GM12875 (cell line): ENCODE data around the gene MPV17L.
"Not testable (repeated sequence)": the region's sequence is repeated elsewhere in the genome, so short reads cannot be mapped to it uniquely, and the experiment has no call there.

Experiments used
- H3K4me3 ChIP-seq: one replicate; pipeline ENCODE4 v1.5.1; 2011; ENCODE audit warnings: low read depth, low read length, control low read depth
- TF ChIP-seq, protein P1 (sequence below): IDR thresholded peaks from 2 replicates; pipeline ENCODE4 v1.5.1; 2011; ENCODE audit warnings: low read depth, mild to moderate bottlenecking, control low read depth, inconsistent platforms, low read length, moderate library complexity, borderline replicate concordance; ENCODE audit not compliant: insufficient read depth

Gene MPV17L

DNA sequence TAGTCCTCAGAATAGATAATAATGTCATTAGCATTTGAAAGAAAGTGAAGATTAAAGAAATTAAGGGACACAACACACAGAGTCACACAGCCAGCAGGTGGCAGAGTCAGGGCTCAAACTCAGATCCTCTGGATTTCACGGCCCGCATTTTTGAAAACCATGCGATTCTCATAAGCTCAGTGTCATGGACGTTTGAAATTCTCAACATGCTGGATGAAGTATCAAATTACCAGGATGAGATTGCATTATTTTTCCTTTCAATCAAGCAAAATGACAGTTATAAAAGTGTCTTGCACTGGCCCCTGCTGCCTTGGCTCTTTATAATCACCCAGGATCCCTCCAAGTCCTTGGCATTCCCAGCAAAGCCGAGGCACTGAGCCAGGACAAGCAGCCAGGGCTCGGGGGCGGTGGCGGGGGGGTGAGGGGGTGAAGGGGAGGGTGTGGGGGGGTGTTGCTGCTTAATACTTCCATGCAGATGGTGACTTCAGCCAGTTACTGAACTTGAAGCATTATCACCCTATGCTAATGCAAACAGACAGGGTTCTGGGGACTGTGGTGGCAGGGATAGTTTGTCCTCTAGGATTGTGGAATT lies 32.2 kb downstream of the MPV17L start:
- TF ChIP-seq, protein P1, sequence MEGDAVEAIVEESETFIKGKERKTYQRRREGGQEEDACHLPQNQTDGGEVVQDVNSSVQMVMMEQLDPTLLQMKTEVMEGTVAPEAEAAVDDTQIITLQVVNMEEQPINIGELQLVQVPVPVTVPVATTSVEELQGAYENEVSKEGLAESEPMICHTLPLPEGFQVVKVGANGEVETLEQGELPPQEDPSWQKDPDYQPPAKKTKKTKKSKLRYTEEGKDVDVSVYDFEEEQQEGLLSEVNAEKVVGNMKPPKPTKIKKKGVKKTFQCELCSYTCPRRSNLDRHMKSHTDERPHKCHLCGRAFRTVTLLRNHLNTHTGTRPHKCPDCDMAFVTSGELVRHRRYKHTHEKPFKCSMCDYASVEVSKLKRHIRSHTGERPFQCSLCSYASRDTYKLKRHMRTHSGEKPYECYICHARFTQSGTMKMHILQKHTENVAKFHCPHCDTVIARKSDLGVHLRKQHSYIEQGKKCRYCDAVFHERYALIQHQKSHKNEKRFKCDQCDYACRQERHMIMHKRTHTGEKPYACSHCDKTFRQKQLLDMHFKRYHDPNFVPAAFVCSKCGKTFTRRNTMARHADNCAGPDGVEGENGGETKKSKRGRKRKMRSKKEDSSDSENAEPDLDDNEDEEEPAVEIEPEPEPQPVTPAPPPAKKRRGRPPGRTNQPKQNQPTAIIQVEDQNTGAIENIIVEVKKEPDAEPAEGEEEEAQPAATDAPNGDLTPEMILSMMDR = peak; percentile 40; the same call in 1 of the 2 replicates
- no peak overlapping the region for H3K4me3 ChIP-seq

DNA sequence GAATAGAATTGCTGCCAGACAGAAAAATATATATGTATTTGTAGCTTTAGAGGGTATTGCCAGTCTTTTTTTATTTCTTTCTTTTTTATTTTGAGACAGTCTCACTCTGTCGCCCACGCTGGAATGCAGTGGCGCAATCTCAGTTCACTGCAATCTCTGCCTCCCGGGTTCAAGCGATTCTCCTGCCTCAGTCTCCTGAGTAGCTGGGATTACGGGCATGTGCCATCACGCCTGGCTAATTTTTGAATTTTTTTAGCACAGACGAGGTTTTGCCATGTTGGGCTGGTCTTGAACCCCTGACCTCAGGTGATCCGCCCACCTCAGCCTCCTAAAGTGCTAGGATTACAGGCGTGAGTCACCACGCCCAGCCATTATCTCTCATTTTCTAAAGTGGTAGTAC lies 35.3 kb downstream of the MPV17L start:
- H3K4me3 ChIP-seq = not testable (repeated sequence)

DNA sequence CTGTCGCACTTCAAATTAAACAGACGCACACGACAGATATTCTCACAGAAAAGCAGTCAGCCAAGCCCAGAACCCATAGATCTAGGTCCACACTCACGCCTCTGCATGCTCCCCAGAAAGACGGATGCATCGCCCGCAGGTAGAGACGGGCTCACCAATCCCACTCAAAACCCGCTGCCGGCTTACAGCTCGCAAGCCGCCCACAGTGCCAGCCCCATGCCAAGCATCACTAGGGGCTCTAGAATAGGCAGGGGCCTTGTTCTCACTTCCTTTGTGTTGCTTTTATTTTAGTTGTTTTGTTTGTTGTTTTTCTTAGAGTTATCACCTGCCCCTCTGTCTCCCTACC lies 38.5 kb downstream of the MPV17L start:
- no peak overlapping the region for H3K4me3 ChIP-seq

DNA sequence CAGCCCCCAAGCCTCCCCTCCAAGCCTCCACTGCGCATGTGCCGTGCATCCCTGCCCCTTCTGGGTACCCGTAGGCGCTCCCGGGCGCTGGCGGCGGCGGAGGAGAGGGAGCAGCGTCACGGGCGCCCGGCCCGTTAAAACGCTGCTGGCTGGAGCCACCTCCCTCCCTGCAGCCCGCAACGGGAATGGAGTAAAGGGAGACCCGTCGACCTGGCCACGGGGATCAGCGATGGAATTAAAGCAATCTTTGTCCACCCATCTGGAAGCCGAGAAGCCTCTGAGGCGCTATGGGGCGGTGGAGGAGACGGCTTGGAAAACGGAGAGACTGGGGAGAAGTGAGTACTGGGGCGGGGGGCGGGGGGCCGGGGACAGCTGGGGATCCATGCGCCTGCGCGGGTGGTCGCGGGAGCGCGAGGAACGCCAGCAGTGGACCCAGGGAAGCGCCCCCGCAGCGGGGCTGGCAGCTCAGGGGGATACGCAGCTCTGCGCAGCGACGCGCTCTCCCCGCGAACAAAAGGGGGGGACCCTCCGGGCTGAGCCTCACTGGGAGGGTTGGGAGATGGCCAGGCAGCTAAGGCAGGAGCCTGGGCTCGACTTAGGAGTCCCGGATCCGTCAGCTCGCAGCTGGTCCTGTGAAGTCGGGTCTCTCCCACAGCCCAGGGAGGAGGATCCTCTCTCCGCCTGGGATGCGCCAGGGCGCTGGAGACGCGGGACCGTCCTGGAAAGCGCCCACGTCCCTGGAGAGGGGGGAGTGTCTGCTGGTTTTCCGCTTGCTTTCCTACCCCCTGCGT lies 39.1 kb downstream of the MPV17L start, which contains the start of gene BMERB1:
BMERB1 (plus strand) TSS at position 164 of the 791 bp plus-strand sequence; CDS start at position 230, 66 bp downstream.
- TF ChIP-seq, protein P1 = no peak
- H3K4me3 ChIP-seq = no peak within 1 kb of the TSS

More for the DNA sequence above, 38.5 kb downstream of the MPV17L start:
- TF ChIP-seq, protein P1 = no peak

DNA sequence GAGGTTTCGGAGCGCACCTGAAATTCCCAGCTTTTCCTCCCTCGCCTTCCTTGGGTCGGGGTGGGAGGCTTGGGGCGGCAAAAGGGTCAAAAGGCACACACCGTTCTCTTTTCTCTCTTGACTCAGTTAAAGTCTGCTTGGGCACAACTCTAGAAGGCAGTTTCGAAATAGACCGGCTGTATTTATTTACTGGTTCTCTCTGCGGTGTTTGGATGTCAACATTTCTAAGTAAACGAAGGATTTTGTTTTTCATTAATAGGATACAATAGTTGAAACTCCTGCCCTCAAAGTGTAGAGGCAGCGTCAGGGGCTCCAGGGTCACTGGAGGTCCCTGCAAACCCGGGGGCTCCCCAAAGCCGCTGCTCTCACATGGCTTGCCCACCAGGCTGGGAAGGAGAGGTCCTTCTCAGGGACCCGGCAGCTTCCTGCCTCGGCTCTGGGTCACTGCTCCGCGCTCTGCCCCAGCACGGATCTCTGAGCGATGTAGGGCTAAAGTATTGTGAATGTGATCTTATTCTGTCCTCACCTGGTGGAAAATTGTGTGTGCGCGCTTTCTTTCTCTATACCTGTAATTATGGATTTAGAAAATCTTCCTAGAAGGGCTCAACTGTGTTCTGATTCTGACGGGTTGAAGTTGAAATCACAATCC lies 39.8 kb downstream of the MPV17L start:
- TF ChIP-seq, protein P1 = no peak
- no peak overlapping the region for H3K4me3 ChIP-seq

DNA sequence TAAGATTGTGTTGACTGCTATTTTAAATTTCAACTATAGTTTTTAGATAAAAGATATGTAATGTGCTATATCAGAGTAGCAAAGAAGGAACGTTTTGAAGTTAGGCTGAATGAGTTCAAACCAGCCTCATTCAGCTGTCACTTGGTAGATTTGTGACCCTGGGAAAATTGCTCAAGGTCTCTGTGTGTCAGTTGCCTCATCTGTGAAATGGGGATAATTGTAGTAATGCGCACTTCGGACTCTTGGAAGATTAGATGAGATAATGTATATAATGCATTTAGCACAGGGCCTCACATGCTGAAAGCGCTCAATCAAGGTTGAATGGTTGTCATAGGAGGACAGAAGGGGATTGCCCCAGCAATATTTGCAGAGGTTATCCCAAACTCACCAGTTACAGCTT lies 43.5 kb downstream of the MPV17L start:
- TF ChIP-seq, protein P1 = no peak

DNA sequence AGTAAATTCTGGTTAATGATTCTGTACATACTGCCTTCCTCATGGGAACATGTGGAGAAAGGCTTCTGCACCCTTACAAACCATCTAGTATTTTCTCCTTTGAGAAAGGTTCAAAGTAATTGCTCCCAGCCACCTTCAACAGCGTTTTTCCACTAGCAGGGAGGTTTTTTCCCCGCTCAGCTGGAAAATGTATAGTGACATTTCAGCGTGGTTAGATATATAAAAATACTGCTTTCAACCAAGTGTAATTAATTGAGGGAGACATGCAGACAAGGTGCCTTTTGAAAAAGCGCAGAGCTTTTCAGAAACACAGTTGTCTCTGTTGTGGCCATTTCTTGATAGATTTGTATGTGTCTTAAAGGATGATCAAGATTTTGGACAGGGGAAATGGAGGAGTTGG lies 44.0 kb downstream of the MPV17L start:
- no peak overlapping the region for H3K4me3 ChIP-seq
- TF ChIP-seq, protein P1 = no peak

More for the DNA sequence above, 43.5 kb downstream of the MPV17L start:
- no peak overlapping the region for H3K4me3 ChIP-seq
